BJ (cell line): ENCODE measurements around the gene RAC2. TPM values are rescaled to one million over a fixed set of nuclear protein-coding genes. Genes with fewer than 3 reads are reported as not detected.

Experiments
- CTCF ChIA-PET: fragments of 350-600 bp; formaldehyde crosslinking; extraction: SDS; loops from one replicate; lab custom pipeline; 2021; ENCODE audit warnings: antibody characterized with exemption, inconsistent platforms; lab: Yijun Ruan, JAX
- POLR2A ChIA-PET: fragments of 300-600 bp; sonication (Branson Sonifier 250); formaldehyde crosslinking; extraction: SDS; loops from one replicate; lab custom pipeline; 2021; ENCODE audit warnings: antibody characterized with exemption; lab: Charles Lee
- DNase-seq: peaks from one replicate; pipeline ENCODE4 v3.0.0-alpha.2; 2011; ENCODE audit warnings: low read depth
- H3K27me3 ChIP-seq: 2 replicates; pipeline ENCODE4 v1.6.0; 2011; ENCODE audit warnings: low read length; ENCODE audit not compliant: control insufficient read depth, insufficient read depth
- H3K36me3 ChIP-seq: 2 replicates; pipeline ENCODE4 v1.5.1; 2011; ENCODE audit warnings: low read length; ENCODE audit not compliant: control insufficient read depth, insufficient read depth
- H3K4me3 ChIP-seq: 2 replicates; pipeline ENCODE4 v1.5.1; 2011; ENCODE audit warnings: low read depth, mild to moderate bottlenecking, control low read depth, low read length
- CTCF ChIP-seq: IDR thresholded peaks from 2 replicates; pipeline ENCODE4 v1.5.1; 2011; ENCODE audit warnings: low read depth, mild to moderate bottlenecking, control low read depth, inconsistent platforms, low read length, moderate library complexity; ENCODE audit not compliant: insufficient read depth
- polyA plus RNA-seq: library from polyadenylated mRNA; depleted of rRNA; stranded (reverse); fragments of >200 nt; gene quantifications from 2 replicates; pipeline ENCODE4 v1.2.3, GENCODE V29; 2011

The RAC2 gene
- polyA plus RNA-seq, 1 experiment = 25.7 TPM

GRCh38 chr22:37223965-37224551 lies 20.0 kb downstream of the RAC2 start:
- Histone ChIP-seq H3K4me3 (no peak overlapping the region), H3K36me3 (no peaks in the 10 kb centered on the region; the same call in 1 of the 2 replicates), H3K27me3 (peaks cover under 1% of the 10 kb centered on the region; the same call in 1 of the 2 replicates)
- ChIA-PET POLR2A (no interaction called here), CTCF (interaction anchor here (0.7 to 2.5 kb wide), 2 partner anchors 8 to 37 kb away, joined by 4 to 23 read pairs; no protein-coding TSS in a partner anchor)
- TF ChIP-seq CTCF = no peak
- no peak for DNase-seq

DNA sequence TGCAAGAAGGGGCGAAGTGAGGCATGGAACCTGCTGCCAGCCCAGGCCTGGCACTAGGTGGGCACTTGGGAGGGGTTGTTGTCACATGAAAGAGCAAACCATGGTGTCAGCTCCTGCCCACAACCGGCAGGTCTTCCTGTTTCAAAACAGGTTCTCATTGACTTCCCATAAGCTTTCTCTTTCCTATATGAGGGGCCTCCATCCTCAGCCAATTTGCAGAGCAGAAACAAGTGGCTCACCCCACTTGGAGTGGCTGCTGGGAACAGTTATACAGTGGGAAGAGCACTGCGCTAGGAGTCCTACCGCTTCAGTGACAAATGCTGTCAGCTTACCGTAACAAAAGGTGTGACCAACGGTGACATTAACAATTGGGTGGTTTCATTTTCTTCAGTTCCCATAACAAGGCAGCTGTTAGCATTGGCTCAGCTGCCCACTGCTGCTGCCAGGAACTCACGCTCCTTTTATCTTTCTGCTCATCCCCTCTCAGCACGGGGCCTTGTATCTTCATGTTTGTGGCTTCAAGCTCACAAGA lies 21.6 kb downstream of the RAC2 start:
- CTCF ChIA-PET = interaction anchor here (1.0 kb wide), 1 partner anchor 38 kb away, joined by 3 read pairs; no protein-coding TSS in a partner anchor
- no peaks in the 10 kb centered on the region for H3K36me3 ChIP-seq
- no peak for TF ChIP-seq CTCF

DNA sequence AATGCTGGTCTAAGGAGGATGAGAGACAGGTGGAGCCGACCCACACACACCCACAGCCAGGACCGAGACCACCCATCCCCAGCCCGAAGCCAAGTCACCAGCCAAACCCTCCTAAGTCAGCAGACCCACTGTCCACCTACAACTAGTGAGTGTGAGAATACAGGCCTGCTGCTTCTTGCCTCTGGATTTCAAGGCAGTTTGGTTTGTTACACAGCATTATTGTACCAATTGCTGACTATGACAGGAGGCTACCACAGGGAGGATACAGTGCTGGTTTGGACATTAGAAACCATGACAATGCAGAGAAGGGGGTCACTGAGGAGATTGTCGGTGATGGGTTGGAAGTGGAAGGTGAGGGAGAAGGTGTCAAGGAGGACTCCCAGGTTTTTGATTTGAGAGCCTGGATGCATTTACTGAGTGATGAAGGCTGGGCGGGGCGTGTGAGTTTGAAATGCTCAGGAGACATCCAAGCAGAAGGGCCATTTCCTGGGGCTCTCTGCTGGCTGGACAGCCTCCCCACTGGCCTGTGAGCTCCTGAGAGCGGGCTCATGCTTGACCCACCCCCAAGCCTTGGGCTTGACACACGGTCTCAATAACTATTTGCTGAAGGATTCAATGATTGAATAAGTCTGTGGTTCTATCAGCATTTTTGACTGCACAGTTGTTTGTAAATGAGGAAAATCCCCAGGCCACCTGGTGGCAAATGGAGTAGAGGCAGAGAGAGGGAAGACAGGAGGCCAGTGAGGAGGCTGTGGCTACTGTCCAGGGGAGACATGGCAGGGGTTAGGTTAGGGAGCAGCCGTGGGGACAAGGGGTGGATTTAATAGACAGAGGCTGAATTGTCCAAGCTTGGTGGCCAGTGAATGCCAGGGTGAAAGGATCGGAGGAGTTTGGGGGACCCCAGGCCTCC lies 22.4 kb downstream of the RAC2 start:
- ChIA-PET POLR2A (no interaction called here), CTCF (no interaction called here)
- TF ChIP-seq CTCF = no peak
- Histone ChIP-seq H3K4me3 (no peak overlapping the region), H3K27me3 (peaks cover 8% of the 10 kb centered on the region), H3K36me3 (no peaks in the 10 kb centered on the region)
- DNase-seq = no peak

More for the DNA sequence above, 21.6 kb downstream of the RAC2 start:
- POLR2A ChIA-PET = no interaction called here
- no peak for DNase-seq
- Histone ChIP-seq H3K27me3 (peaks cover 8% of the 10 kb centered on the region), H3K4me3 (no peak overlapping the region)

- DNase-seq = no peak
- POLR2A ChIA-PET = no interaction called here
- Histone ChIP-seq H3K36me3 (no peaks in the 10 kb centered on the region), H3K27me3 (peaks cover 8% of the 10 kb centered on the region), H3K4me3 (no peak overlapping the region)
- CTCF ChIA-PET = no interaction called here
- no peak for TF ChIP-seq CTCF
Measured at GRCh38 chr22:37220543-37220981, 23.5 kb downstream of the RAC2 start.

- TF ChIP-seq CTCF = no peak
- Histone ChIP-seq H3K27me3 (peaks cover 8% of the 10 kb centered on the region), H3K36me3 (no peaks in the 10 kb centered on the region), H3K4me3 (no peak overlapping the region)
- no peak for DNase-seq
- ChIA-PET POLR2A (no interaction called here), CTCF (interaction anchor here (0.7 to 5.5 kb wide), 2 partner anchors 13 to 20 kb away, joined by 3 to 25 read pairs; no protein-coding TSS in a partner anchor)
Measured at GRCh38 chr22:37219533-37219932, 24.5 kb downstream of the RAC2 start.
